HepG2 (cell line): Measurements from ENCODE around the gene SLC22A14. TPM values are rescaled to one million over a fixed set of nuclear protein-coding genes. Genes with fewer than 3 reads are reported as not detected.
A peak's percentile ranks its signal among the peaks of the same experiment; 100 is the strongest.

Experiments used
- ADNP ChIP-seq: sonication (generic); formaldehyde crosslinking; IDR thresholded peaks from 2 replicates; pipeline ENCODE4 v1.4.0; 2020; ENCODE audit warnings: missing genetic modification reagents
- NR2F6 ChIP-seq, 2 experiments: IDR thresholded peaks; 2 replicates each; pipeline ENCODE4 v1.6.1; 2016; ENCODE audit warnings: antibody characterized with exemption in 1 of 2, mild to moderate bottlenecking in 1 of 2
- SKI ChIP-seq: fragments of 450-650 bp; IDR thresholded peaks from one replicate; pipeline ENCODE4 v1.6.1; 2018; ENCODE audit warnings: mild to moderate bottlenecking; ENCODE audit not compliant: partially characterized antibody
- SNAPC4 ChIP-seq: sonication (generic); formaldehyde crosslinking; IDR thresholded peaks from 2 replicates; pipeline ENCODE4 v1.4.0; 2020; ENCODE audit warnings: mild to moderate bottlenecking, missing genetic modification reagents
- SRSF1 ChIP-seq: fragments of 200-400 bp; formaldehyde crosslinking; optimal IDR thresholded peaks from 2 replicates; pipeline ENCODE3; 2017; ENCODE audit warnings: mild to moderate bottlenecking, low read depth, low read length, moderate library complexity
- SRSF4 ChIP-seq: fragments of 200-400 bp; formaldehyde crosslinking; IDR thresholded peaks from one replicate; pipeline ENCODE4 v1.6.1; 2018; ENCODE audit warnings: mild to moderate bottlenecking, low read depth, low read length, moderate library complexity; ENCODE audit not compliant: poor library complexity, severe bottlenecking
- ZBTB49 ChIP-seq: sonication (generic); formaldehyde crosslinking; IDR thresholded peaks from 2 replicates; pipeline ENCODE4 v1.4.0; 2020; ENCODE audit warnings: missing genetic modification reagents, borderline replicate concordance
- ZNF644 ChIP-seq: IDR thresholded peaks from 2 replicates; pipeline ENCODE4 v1.6.1; 2016; ENCODE audit warnings: low read depth
- ZNF780A ChIP-seq: sonication (generic); formaldehyde crosslinking; IDR thresholded peaks from 2 replicates; pipeline ENCODE4 v1.8.0; 2022; ENCODE audit warnings: mild to moderate bottlenecking, missing genetic modification reagents, moderate library complexity
- ZSCAN31 ChIP-seq: sonication (generic); formaldehyde crosslinking; IDR thresholded peaks from 2 replicates; pipeline ENCODE4 v1.5.0; 2020; ENCODE audit warnings: low read depth, mild to moderate bottlenecking, missing genetic modification reagents
- polyA plus RNA-seq, 8 experiments: library from polyadenylated mRNA; depleted of rRNA in 3 of 8; stranded (reverse) in 7 of 8; unstranded in 1 of 8; fragments of >200 nt; fragmentation: Illumina TruSeq in 4 of 8; extraction: Trizol in 4 of 8; gene quantifications; 2 replicates each; pipeline versions ENCODE4 v1.2.1 to v1.2.3, GENCODE V29; 2011 to 2016; ENCODE audit warnings: low read depth in 4 of 8, missing spikeins in 1 of 8, mixed read lengths in 1 of 8; ENCODE audit not compliant: insufficient read depth in 1 of 8
- total RNA-seq, 5 experiments: library from RNA; depleted of rRNA; stranded (reverse); fragments of >200 nt; fragmentation: Illumina TruSeq; extraction: Trizol; gene quantifications; 2 replicates each; pipeline ENCODE4 v1.2.3, GENCODE V29; 2016; ENCODE audit warnings: low read depth in 1 of 5
- TF ChIP-seq, protein P1 (sequence below): sonication (generic); formaldehyde crosslinking; IDR thresholded peaks from 2 replicates; pipeline ENCODE4 v1.4.0; 2020; ENCODE audit warnings: mild to moderate bottlenecking, missing genetic modification reagents

SLC22A14 gene
- total and polyA plus RNA-seq, 2 of the 13 experiments (the other 11 are each of a cell fraction or from before 2014, with no cell fraction given) = 0.03 TPM; not detected in 1

DNA sequence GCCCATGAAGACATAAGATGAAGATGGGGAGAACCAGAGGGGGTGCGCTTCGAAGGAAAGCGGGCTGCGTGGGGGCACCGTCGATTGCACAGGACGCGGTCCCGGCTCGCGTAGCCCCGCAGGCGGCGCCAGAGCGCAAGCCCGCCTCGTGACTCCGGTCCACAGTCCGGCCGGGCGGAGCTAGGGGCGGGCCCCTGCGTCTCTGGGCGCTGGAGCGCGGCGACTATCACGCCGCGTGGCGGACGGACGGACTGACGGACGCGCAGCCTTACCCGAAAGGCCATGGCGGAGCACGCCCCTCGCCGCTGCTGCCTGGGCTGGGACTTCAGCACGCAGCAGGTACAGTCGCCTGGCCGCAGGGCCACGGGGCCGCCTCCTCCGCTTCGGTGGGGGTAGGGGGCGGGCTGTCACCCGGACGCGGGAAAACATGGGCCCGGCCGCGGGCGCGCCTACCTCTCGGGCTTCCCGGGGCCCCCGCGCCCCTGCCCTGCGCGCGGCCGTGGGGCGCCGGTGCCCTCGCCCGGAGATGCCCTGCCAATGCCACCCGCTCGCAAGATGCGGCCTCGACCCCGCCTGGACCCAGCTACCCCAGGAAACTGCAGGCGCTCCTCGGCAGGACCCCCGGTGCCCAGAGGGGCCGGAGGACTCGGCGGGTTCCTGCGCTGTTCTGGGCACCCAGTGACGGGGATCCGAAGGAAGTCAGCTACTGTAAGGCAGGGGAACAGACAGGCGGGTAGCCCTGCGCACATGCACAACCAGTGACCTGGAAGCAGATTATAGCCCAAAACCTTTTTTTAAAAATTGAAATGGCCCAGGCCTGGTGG is 64.7 kb downstream of the SLC22A14 start, which contains the start of gene XYLB (continued):
- peak; percentile 51; the same call in 1 of the 2 replicates for TF ChIP-seq SNAPC4 (CRISPR knock-in tag)
- 0 out of 2 replicates have a peak, but pooled peaks have one; percentile 73 for TF ChIP-seq ADNP (CRISPR knock-in tag)
- TF ChIP-seq NR2F6 (IDR thresholded peaks at IDR 0.05) = no peak
- TF ChIP-seq NR2F6 (CRISPR knock-in tag; IDR thresholded peaks at IDR 0.05) = peak; percentile 71
- peak; percentile 62 for TF ChIP-seq SKI
- 0 out of 2 replicates have a peak, but pooled peaks have one; percentile 62 for TF ChIP-seq ZNF780A (CRISPR knock-in tag)
- TF ChIP-seq SRSF1 = no peak
- TF ChIP-seq ZNF644 (CRISPR knock-in tag) = no peak
- no peak for TF ChIP-seq ZBTB49 (CRISPR knock-in tag)
- TF ChIP-seq, protein P1, sequence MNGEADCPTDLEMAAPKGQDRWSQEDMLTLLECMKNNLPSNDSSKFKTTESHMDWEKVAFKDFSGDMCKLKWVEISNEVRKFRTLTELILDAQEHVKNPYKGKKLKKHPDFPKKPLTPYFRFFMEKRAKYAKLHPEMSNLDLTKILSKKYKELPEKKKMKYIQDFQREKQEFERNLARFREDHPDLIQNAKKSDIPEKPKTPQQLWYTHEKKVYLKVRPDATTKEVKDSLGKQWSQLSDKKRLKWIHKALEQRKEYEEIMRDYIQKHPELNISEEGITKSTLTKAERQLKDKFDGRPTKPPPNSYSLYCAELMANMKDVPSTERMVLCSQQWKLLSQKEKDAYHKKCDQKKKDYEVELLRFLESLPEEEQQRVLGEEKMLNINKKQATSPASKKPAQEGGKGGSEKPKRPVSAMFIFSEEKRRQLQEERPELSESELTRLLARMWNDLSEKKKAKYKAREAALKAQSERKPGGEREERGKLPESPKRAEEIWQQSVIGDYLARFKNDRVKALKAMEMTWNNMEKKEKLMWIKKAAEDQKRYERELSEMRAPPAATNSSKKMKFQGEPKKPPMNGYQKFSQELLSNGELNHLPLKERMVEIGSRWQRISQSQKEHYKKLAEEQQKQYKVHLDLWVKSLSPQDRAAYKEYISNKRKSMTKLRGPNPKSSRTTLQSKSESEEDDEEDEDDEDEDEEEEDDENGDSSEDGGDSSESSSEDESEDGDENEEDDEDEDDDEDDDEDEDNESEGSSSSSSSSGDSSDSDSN (CRISPR knock-in tag) = peak; percentile 86
- peak; percentile 97 for TF ChIP-seq ZSCAN31
- TF ChIP-seq SRSF4 = no peak
